GM12878 (cell line): ENCODE measurements around the gene ANKRD62. TPM values are rescaled to one million over a fixed set of nuclear protein-coding genes. Genes with fewer than 3 reads are reported as not detected.

Source experiments
- CHD2 ChIP-seq: IDR thresholded peaks from 2 replicates; pipeline ENCODE4 v1.6.1; 2011; ENCODE audit warnings: low read depth, low read length, improper control_type of control experiment, borderline replicate concordance
- FOS ChIP-seq: IDR thresholded peaks from 3 replicates; pipeline ENCODE4 v1.6.1; 2011; ENCODE audit warnings: borderline replicate concordance; ENCODE audit not compliant: insufficient read length; ENCODE audit errors: extremely low read depth
- FOXM1 ChIP-seq: IDR thresholded peaks from 2 replicates; pipeline ENCODE4 v1.6.1; 2012; ENCODE audit warnings: low read depth, mild to moderate bottlenecking, inconsistent platforms, low read length, moderate library complexity
- GABPA ChIP-seq: IDR thresholded peaks from 2 replicates; pipeline ENCODE4 v1.6.1; 2014; ENCODE audit warnings: antibody characterized with exemption, low read depth, mild to moderate bottlenecking, inconsistent platforms
- PML ChIP-seq: IDR thresholded peaks from 2 replicates; pipeline ENCODE4 v1.6.1; 2012; ENCODE audit warnings: low read length, inconsistent platforms
- POLR2A ChIP-seq: IDR thresholded peaks from 2 replicates; pipeline ENCODE4 v1.6.1; 2011; ENCODE audit warnings: low read depth, mild to moderate bottlenecking, low read length
- POLR2AphosphoS5 ChIP-seq: IDR thresholded peaks from 2 replicates; pipeline ENCODE4 v1.6.1; 2011; ENCODE audit warnings: mild to moderate bottlenecking, low read length, inconsistent platforms
- SIN3A ChIP-seq: IDR thresholded peaks from 2 replicates; pipeline ENCODE4 v1.6.1; 2012; ENCODE audit warnings: low read depth, low read length, improper control_type of control experiment
- ZNF24 ChIP-seq: fragments of 450-650 bp; IDR thresholded peaks from 2 replicates; pipeline ENCODE4 v1.6.1; 2017; ENCODE audit warnings: antibody characterized with exemption, mild to moderate bottlenecking
- ZNF384 ChIP-seq: IDR thresholded peaks from 2 replicates; pipeline ENCODE4 v1.6.1; 2012; ENCODE audit warnings: low read depth, mild to moderate bottlenecking, low read length, improper control_type of control experiment, borderline replicate concordance
- polyA plus RNA-seq, 11 experiments: library from polyadenylated mRNA; depleted of rRNA in 4 of 11; unstranded in 6 of 11; stranded (reverse) in 5 of 11; fragments of >200 nt; fragmentation: Nextera tagmentation in 4 of 11; fragmentation: Illumina TruSeq in 1 of 11; extraction: Ambion mirVana in 4 of 11; extraction: Trizol in 1 of 11; gene quantifications; 1 replicate in 1 of 11; 2 replicates in 10 of 11; pipeline versions ENCODE4 v1.2.1 to v1.2.3, GENCODE V29; 2011 to 2016; ENCODE audit warnings: inconsistent platforms in 2 of 11, missing spikeins in 2 of 11, low read depth in 1 of 11
- total RNA-seq, 4 experiments: library from RNA; depleted of rRNA in 3 of 4; stranded (reverse); fragments of >200 nt in 3 of 4; fragmentation: Illumina TruSeq in 1 of 4; extraction: Trizol in 1 of 4; gene quantifications; 2 replicates each; pipeline versions ENCODE4 v1.2.1 to v1.2.3, GENCODE V29; 2013 to 2021
- TF ChIP-seq, protein P1 (sequence below), 3 experiments: IDR thresholded peaks in 2 of 3; conservative IDR thresholded peaks in 1 of 3; 2 replicates each; pipeline ENCODE4 v1.5.1; 2011; ENCODE audit warnings: low read depth in 3 of 3, low read length in 3 of 3, mild to moderate bottlenecking in 3 of 3, control low read depth in 2 of 3, moderate library complexity in 2 of 3, inconsistent platforms in 1 of 3, mixed read lengths in 1 of 3; ENCODE audit not compliant: control insufficient read depth in 2 of 3, insufficient read depth in 1 of 3; ENCODE audit errors: extremely low read depth in 1 of 3
- TF ChIP-seq, protein P2 (sequence below): fragments of 450-650 bp; IDR thresholded peaks from 2 replicates; pipeline ENCODE4 v1.6.1; 2017; ENCODE audit warnings: mild to moderate bottlenecking
- TF ChIP-seq, protein P3 (sequence below): IDR thresholded peaks from 2 replicates; pipeline ENCODE4 v1.6.1; 2011; ENCODE audit warnings: low read depth, mild to moderate bottlenecking, low read length, moderate library complexity, borderline replicate concordance; ENCODE audit errors: extremely low read depth
- TF ChIP-seq, protein P4 (sequence below): IDR thresholded peaks from 2 replicates; pipeline ENCODE4 v1.6.1; 2012; ENCODE audit warnings: low read depth, low read length, improper control_type of control experiment
- TF ChIP-seq, protein P5 (sequence below): fragments of 450-650 bp; formaldehyde crosslinking; IDR thresholded peaks from 2 replicates; pipeline ENCODE4 v1.4.0; 2022; ENCODE audit warnings: mild to moderate bottlenecking, moderate library complexity
- TF ChIP-seq, protein P6 (sequence below): fragments of 450-650 bp; conservative IDR thresholded peaks from 2 replicates; pipeline ENCODE4 v1.6.1; 2017; ENCODE audit warnings: mild to moderate bottlenecking, moderate library complexity
- TF ChIP-seq, protein P7 (sequence below): fragments of 450-650 bp; IDR thresholded peaks from 2 replicates; pipeline ENCODE4 v1.6.1; 2017; ENCODE audit warnings: borderline replicate concordance

The ANKRD62 gene
- total and polyA plus RNA-seq, 10 of the 15 experiments (the other 5 are each of a cell fraction or from before 2014, with no cell fraction given): not detected

DNA sequence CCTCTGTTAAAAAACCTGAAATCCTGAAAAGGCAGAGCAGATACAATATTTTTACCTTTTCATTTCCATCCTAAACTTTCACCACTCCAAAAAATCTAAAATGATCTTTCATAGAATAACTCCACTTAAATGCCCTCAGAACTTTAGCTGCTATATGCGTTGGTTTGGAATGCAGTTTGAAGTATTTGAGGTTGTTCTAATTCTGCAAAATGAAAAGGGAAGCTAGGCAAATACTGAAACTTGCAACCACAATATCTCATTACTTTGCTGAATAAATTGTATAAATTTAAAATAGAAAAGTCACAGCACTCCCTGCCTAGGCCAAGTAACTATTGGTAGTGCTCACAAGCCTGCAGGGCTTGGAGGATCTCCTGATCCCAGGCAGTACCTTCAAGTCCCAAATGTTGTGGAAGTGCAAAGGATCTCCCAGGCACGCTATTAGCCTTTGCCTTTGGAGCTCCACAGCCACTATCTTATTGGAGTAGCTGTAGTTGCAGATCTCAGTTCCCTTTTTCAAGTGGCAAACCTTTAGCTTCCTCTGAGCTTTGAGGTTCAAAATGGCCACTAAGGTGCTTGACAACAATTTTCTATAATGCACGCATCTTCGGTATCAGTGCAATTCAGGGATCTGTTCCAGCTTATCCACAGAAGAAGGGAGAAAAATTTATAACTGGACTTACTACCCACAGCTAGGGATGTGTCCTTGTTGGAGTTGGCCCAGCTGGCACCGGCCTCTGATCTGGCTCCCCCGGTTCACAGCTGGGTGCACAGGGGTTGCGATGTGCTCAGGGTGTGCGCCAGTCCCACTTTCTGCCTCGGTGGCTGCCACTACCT is 43.4 kb upstream of the ANKRD62 start (continued):
- TF ChIP-seq, protein P1, sequence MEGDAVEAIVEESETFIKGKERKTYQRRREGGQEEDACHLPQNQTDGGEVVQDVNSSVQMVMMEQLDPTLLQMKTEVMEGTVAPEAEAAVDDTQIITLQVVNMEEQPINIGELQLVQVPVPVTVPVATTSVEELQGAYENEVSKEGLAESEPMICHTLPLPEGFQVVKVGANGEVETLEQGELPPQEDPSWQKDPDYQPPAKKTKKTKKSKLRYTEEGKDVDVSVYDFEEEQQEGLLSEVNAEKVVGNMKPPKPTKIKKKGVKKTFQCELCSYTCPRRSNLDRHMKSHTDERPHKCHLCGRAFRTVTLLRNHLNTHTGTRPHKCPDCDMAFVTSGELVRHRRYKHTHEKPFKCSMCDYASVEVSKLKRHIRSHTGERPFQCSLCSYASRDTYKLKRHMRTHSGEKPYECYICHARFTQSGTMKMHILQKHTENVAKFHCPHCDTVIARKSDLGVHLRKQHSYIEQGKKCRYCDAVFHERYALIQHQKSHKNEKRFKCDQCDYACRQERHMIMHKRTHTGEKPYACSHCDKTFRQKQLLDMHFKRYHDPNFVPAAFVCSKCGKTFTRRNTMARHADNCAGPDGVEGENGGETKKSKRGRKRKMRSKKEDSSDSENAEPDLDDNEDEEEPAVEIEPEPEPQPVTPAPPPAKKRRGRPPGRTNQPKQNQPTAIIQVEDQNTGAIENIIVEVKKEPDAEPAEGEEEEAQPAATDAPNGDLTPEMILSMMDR (IDR thresholded peaks at IDR 0.05 in 2 of 3, conservative IDR thresholded peaks at IDR 0.05 in 1 of 3; ENCODE audit: control insufficient read depth in 2 of 3, extremely low read depth in 1 of 3, insufficient read depth in 1 of 3, low read depth in 3 of 3, low read length in 3 of 3): no peak
- TF ChIP-seq ZNF24 (no peak), CHD2 (no peak), PML (no peak), GABPA (no peak), FOXM1 (no peak), ZNF384 (no peak), POLR2AphosphoS5 (no peak), FOS (no peak), POLR2A (no peak), SIN3A (no peak)
- TF ChIP-seq, protein P2, sequence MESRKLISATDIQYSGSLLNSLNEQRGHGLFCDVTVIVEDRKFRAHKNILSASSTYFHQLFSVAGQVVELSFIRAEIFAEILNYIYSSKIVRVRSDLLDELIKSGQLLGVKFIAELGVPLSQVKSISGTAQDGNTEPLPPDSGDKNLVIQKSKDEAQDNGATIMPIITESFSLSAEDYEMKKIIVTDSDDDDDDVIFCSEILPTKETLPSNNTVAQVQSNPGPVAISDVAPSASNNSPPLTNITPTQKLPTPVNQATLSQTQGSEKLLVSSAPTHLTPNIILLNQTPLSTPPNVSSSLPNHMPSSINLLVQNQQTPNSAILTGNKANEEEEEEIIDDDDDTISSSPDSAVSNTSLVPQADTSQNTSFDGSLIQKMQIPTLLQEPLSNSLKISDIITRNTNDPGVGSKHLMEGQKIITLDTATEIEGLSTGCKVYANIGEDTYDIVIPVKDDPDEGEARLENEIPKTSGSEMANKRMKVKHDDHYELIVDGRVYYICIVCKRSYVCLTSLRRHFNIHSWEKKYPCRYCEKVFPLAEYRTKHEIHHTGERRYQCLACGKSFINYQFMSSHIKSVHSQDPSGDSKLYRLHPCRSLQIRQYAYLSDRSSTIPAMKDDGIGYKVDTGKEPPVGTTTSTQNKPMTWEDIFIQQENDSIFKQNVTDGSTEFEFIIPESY: no peak
- TF ChIP-seq, protein P3, sequence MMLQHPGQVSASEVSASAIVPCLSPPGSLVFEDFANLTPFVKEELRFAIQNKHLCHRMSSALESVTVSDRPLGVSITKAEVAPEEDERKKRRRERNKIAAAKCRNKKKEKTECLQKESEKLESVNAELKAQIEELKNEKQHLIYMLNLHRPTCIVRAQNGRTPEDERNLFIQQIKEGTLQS: no peak
- TF ChIP-seq, protein P4, sequence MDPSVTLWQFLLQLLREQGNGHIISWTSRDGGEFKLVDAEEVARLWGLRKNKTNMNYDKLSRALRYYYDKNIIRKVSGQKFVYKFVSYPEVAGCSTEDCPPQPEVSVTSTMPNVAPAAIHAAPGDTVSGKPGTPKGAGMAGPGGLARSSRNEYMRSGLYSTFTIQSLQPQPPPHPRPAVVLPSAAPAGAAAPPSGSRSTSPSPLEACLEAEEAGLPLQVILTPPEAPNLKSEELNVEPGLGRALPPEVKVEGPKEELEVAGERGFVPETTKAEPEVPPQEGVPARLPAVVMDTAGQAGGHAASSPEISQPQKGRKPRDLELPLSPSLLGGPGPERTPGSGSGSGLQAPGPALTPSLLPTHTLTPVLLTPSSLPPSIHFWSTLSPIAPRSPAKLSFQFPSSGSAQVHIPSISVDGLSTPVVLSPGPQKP: no peak
- TF ChIP-seq, protein P5, sequence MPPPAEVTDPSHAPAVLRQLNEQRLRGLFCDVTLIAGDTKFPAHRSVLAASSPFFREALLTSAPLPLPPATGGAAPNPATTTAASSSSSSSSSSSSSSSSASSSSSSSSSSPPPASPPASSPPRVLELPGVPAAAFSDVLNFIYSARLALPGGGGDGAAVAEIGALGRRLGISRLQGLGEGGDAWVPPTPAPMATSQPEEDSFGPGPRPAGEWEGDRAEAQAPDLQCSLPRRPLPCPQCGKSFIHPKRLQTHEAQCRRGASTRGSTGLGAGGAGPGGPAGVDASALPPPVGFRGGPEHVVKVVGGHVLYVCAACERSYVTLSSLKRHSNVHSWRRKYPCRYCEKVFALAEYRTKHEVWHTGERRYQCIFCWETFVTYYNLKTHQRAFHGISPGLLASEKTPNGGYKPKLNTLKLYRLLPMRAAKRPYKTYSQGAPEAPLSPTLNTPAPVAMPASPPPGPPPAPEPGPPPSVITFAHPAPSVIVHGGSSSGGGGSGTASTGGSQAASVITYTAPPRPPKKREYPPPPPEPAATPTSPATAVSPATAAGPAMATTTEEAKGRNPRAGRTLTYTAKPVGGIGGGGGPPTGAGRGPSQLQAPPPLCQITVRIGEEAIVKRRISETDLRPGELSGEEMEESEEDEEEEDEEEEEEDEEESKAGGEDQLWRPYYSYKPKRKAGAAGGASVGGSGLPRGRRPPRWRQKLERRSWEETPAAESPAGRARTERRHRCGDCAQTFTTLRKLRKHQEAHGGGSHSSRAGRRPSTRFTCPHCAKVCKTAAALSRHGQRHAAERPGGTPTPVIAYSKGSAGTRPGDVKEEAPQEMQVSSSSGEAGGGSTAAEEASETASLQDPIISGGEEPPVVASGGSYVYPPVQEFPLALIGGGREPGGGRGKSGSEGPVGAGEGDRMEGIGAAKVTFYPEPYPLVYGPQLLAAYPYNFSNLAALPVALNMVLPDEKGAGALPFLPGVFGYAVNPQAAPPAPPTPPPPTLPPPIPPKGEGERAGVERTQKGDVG: no peak
- TF ChIP-seq, protein P6, sequence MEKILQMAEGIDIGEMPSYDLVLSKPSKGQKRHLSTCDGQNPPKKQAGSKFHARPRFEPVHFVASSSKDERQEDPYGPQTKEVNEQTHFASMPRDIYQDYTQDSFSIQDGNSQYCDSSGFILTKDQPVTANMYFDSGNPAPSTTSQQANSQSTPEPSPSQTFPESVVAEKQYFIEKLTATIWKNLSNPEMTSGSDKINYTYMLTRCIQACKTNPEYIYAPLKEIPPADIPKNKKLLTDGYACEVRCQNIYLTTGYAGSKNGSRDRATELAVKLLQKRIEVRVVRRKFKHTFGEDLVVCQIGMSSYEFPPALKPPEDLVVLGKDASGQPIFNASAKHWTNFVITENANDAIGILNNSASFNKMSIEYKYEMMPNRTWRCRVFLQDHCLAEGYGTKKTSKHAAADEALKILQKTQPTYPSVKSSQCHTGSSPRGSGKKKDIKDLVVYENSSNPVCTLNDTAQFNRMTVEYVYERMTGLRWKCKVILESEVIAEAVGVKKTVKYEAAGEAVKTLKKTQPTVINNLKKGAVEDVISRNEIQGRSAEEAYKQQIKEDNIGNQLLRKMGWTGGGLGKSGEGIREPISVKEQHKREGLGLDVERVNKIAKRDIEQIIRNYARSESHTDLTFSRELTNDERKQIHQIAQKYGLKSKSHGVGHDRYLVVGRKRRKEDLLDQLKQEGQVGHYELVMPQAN: no peak
- TF ChIP-seq, protein P7, sequence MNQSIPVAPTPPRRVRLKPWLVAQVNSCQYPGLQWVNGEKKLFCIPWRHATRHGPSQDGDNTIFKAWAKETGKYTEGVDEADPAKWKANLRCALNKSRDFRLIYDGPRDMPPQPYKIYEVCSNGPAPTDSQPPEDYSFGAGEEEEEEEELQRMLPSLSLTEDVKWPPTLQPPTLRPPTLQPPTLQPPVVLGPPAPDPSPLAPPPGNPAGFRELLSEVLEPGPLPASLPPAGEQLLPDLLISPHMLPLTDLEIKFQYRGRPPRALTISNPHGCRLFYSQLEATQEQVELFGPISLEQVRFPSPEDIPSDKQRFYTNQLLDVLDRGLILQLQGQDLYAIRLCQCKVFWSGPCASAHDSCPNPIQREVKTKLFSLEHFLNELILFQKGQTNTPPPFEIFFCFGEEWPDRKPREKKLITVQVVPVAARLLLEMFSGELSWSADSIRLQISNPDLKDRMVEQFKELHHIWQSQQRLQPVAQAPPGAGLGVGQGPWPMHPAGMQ: no peak
